ENCODE measurements around the gene NKX2-1.

The NKX2-1 gene

DNA sequence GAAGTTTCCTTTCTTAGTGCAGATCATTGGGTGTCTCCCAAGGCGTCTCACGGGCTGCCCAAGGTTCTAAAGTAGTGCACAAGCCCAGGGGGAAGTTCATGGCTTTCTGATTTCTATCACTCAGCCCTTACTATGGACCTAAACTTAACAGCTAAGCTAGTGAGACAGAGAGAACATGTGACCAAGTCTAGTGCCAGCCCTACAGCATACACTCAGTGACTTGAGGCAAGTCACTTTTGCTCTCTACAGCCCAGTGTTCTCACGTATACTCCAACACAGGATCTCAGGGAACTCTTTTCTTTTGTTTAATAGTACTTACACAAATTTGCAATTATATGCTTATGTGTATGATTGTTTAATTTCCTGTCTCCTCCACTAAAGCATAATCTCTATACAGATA is 48.6 kb downstream of the NKX2-1 start:
- Histone ChIP-seq H3K4me1 (ENCODE audit: insufficient read depth, low read length) (no peaks in the 10 kb centered on the region), H3K36me3 (ENCODE audit: insufficient read depth, low read length) (no peaks in the 10 kb centered on the region), H3K27me3 (ENCODE audit: insufficient read depth, low read length) (peaks cover 31% of the 10 kb centered on the region; the same call in 1 of the 2 replicates), H3K27ac (ENCODE audit: low read depth, low read length) (no peak overlapping the region), H3K9me3 (ENCODE audit: insufficient read depth, low read depth, low read length) (no peaks in the 10 kb centered on the region), H3K9ac (ENCODE audit: low read depth, low read length) (no peak overlapping the region), H3K4me3 (ENCODE audit: low read length) (no peak overlapping the region)
- 94% methylated on average over 3 of the region's 3 CpGs for whole genome bisulfite sequencing

DNA sequence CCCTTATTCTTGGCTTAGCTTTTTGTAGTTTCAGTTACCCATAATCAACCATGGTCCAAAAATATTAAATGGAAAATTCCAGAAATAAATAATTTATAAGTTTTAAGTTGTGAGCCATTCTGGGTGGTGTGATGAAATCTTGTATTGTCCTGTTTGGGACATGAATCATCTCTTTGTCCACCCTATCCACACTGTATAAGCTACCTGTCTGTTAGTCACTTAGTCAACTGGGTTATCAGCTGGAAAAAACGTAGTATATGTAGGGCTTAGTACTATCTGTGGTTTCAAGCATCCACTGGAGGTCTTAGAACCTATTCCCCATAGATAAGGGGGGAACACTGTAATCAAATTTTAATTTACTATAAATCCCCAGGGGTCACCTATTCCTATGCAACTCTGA is 52.7 kb downstream of the NKX2-1 start:
- no peak overlapping the region for H3K4me3 ChIP-seq (ENCODE audit: low read length)
- H3K9me3 ChIP-seq (ENCODE audit: insufficient read depth, low read depth, low read length), result no peaks in the 10 kb centered on the region
- H3K4me1 ChIP-seq (ENCODE audit: insufficient read depth, low read length), result no peaks in the 10 kb centered on the region
- H3K9ac ChIP-seq (ENCODE audit: low read depth, low read length), result no peak overlapping the region
- peaks cover 27% of the 10 kb centered on the region; the same call in 1 of the 2 replicates for H3K27me3 ChIP-seq (ENCODE audit: insufficient read depth, low read length)
- no peaks in the 10 kb centered on the region for H3K36me3 ChIP-seq (ENCODE audit: insufficient read depth, low read length)
- H3K27ac ChIP-seq (ENCODE audit: low read depth, low read length), result no peak overlapping the region
- WGBS, result no CpG with 5 or more reads among the region's 1 CpG
